GM19468 (cell line): ENCODE data around the gene CUL7.
A peak's percentile ranks its signal among the peaks of the same experiment; 100 is the strongest.

Experiments used
- ATAC-seq: cut with Tn5 transposase; IDR thresholded peaks from one replicate; pipeline ENCODE4 v1.9.1; 2021; ENCODE audit warnings: mild to moderate bottlenecking, moderate library complexity, moderate number of reproducible peaks; ENCODE audit not compliant: unreplicated experiment; ENCODE audit errors: extremely low read depth

CUL7 gene

DNA sequence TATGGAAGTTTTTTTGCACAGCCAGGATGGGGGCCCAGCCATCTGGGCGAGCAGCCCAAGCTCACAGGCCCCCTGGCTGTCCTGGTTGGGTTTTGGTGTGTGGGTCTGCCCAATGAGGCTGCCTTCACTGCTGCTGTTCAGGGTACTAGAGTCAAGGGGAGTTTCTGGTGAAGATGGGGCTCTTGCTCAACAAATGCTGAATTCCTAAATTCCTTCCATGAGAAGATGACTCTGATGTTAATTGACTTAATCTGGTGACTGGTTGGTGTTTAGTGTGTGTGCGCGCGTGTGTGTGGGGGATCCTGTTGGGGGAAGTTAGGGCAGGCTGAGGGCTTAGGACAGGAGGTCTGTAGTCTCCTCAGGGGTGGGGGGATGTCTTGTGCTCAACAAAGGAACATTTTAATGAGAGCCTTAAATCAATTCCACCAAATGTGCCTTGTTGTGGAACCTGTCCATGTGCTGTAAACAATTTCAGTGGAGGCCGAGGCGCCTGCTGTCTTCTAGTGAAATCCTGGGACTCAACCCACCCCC is 24.4 kb upstream of the CUL7 start:
- ATAC-seq: no peak

DNA sequence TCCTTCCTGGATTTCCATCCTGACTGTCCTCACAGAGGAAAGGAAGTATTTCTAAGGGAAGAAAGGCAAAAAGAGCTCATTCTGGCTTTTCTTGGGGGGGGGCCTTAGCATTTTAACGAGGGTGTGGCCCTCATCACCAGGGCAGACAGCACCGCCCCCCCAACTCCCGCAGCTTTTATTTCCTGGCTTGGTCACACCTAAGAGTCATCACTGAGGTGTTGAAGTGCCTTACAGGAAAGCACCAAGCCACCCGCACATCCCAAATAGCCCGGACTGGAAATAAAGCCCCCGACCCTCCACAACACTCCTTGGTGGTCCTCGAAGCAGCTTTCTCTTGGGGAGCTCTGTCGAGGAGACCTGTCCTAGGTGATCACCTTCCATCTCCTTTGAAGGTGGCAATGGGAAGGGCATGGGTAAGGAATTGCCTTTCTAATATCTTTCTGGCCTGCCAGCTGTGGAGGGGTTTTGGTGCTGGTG is 23.7 kb upstream of the CUL7 start:
- no peak for ATAC-seq

DNA sequence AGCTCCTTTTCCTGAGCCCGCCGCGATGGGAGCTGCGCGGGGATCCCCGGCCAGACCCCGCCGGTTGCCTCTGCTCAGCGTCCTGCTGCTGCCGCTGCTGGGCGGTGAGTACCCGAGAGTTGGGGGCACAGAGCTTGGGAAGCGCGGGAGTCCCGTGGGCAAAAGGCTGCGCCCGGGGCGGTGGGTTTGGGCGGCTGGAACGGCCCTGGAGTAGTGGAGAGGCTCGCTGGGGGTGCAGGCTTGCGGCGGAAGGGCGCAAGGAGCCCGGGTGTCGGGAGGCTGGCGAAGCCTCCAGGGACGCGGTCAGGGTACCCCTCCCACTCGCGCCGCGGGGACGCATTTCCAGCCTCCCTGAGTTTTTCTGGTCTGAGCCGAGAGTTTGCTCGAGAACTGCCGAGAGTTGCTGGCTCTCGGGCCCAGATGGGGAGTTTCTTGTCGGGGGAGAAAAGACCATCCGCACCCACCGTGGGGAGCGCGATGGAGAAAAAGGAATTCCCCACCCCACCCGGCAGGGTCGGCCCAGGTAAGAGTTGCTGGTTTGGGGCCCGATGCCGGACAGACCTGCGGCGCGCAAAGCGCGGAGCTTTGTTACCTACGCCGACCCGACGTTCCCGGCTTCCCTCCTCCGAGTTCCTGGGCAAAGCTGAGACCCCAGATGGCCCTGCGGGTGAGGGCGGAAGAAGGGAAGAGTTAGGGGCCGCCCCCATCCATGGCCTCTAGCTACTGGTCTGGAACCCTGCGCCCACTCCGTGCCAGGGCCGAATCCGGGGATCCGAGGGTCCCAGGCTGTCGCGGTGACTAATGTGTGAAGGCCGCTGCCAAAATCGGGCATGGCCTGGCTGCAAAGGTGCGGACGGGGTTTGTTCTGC is 23.0 kb upstream of the CUL7 start:
- ATAC-seq: no peak

DNA sequence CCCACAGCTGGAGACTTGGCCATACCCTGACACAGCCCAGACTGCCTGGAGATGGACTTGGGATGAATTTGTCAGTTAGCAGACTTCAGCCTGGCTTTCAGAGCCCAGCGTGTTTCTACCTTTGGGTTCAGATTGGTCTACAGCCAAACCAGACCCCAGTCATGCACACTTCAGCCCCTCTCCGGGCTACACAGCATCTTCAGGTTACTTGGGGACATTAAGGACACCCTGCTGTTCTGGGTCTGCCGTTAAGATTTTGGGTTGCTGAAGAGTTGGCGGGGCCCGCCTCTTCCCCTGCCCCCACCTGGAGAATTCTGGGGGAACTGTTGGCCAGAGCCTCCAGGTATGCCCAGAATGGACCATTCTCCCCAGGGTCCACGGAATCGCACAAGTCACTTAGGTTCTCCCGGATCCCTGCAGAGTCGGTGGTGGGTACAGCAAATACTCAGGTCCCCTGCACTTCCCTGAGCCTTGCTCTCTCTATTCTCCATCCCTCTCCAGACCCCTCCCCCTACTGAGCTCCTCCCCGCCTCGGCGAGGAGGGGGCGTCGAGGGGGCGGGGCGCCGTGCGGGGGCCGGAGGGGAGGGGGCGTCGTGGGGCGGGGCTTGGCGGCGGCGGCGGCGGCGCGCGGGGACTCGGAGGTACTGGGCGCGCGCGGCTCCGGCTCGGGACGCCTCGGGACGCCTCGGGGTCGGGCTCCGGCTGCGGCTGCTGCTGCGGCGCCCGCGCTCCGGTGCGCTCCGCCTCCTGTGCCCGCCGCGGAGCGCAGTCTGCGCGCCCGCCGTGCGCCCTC is 22.2 kb upstream of the CUL7 start, which contains the start of gene PTK7:
TSS of gene PTK7 (plus strand) at position 645 of the 794 bp plus-strand sequence. CDS start 175 bp downstream, outside the sequence.
- ATAC-seq: no peak

DNA sequence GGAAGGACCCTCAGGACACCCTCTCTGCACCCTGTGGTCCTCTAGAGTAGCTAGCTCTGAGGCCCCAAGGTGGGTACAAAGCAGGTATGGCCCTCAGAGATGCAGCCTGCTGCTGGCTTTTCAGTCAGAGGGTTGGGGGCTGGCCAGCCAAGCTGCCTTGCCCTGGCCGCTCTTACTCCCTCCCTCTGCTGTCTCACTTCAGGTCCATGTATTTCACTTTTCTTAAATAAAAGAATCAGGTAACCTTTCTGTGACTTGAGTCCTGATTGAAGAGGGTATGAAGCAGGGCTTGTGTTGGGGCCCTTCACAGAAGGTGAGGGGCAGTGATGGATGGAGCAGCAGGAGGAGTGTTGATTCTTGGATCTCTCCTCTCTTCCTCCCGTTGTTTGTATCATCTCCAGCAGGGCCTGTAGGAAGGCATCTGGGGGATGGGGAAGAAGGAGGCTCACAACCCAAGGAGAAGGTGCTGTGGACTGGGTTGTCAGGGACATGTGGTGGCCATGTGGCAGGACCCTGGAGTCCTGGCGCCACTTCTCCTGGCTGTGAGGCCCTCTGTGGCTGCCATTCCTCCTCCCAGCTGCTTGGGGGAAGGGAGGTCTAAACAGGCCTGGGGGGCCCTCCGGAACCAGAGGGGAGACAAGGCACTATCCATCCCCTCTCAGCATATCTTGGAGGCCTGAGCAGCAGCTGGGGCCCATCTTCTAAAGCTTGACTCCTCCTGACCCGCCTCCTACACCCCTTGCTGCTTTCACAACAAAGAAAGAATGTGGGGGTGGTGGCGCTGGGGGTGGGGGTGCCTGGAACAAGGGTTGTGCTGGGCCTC is 21.4 kb upstream of the CUL7 start:
- no peak for ATAC-seq

DNA sequence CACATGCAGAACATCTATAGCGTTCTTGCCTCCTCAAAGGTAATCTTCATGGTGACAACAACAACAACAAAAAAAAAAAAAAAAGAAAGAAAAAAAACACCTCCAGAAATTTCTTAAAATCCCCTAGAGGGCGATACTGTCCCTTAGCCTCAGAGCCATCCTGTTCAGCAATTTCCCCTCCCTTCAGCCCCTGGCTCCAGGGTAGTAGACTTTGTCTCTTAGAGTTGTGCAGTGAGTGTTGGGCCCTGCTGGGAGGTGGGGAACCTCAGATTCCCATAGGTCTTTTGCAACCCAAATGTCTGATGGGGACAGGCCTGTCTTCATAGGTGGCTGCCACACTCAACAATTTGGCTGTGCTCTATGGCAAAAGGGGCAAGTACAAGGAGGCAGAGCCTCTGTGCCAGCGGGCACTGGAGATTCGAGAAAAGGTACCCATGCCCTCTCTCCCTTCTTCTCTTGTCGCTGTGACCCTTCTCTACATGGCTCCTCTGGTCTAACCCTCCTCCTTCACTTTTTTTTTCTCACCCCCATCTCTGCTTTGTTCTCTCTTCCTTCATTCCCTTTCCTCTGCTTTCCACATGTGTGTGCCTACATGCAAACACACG is 16.5 kb upstream of the CUL7 start:
- no peak for ATAC-seq

DNA sequence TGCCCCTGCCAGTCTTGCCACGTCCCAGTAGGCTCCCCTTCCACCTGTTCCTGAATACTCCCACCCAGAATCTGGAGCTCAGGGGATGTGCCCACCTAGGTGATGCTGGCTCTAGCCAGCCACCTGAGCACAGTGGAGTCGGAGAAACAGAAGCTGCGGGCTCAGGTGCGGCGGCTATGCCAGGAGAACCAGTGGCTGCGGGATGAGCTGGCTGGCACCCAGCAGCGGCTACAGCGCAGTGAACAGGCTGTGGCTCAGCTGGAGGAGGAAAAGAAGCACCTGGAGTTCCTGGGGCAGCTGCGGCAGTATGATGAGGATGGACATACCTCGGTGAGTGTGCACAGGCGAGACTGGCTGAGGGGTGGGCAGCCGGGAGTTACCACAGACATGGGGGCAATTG is 9.2 kb upstream of the CUL7 start:
- ATAC-seq: no peak

DNA sequence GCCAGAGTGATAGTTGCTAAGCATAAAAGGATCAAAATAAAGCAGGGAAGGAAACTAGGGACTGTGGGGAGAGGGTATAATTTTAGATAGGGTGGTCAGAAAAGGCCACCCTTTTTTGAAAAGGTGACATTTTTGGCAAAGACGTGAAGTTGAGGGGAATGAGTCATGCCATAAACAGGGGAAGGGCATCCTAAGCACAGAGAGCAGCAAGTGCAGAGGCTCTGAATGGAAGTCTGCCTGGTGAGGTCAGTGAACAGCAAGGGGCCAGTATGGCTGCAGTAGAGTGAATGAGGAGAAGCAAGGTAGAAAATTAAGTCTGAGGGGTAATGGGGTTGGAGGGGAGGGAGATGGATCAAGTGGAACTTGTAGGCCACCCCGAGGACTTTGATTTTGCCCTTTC is 8.2 kb upstream of the CUL7 start:
- no peak for ATAC-seq

DNA sequence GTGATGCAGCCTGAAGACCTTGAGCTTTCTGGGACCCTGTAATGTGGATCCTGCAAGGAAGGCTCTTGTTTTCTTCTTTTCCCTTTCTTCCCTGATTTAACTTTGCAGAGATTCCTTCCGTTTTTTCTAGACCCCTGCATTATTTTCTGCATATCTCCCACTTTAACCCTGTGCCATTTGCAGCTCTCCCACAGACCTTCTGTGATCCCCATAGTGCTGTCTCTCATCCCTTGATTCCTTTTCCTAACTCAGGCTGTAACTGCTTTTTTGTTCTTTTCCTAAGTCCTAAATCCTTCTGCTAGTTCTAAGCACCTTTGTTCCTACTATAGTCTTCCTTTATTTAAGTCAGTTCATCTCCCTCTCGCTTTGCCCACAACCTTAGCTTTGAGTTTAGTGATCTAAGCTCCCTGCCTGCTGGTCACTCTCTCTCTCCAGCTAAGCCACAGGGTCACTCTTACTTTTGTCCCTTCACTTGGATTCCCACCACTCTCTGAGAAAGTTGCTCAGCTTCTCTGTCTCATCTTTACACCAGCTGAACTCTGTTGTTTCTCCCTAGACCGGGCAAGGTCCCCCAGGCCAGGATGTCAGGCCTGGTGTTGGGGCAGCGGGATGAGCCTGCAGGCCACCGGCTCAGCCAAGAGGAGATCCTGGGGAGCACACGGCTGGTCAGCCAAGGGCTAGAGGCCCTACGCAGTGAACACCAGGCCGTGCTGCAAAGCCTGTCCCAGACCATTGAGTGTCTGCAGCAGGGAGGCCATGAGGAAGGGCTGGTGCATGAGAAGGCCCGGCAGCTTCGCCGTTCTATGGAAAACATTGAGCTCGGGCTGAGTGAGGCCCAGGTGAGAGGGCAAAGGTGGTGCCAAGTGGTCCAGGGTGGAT is 7.3 kb upstream of the CUL7 start:
- no peak for ATAC-seq

DNA sequence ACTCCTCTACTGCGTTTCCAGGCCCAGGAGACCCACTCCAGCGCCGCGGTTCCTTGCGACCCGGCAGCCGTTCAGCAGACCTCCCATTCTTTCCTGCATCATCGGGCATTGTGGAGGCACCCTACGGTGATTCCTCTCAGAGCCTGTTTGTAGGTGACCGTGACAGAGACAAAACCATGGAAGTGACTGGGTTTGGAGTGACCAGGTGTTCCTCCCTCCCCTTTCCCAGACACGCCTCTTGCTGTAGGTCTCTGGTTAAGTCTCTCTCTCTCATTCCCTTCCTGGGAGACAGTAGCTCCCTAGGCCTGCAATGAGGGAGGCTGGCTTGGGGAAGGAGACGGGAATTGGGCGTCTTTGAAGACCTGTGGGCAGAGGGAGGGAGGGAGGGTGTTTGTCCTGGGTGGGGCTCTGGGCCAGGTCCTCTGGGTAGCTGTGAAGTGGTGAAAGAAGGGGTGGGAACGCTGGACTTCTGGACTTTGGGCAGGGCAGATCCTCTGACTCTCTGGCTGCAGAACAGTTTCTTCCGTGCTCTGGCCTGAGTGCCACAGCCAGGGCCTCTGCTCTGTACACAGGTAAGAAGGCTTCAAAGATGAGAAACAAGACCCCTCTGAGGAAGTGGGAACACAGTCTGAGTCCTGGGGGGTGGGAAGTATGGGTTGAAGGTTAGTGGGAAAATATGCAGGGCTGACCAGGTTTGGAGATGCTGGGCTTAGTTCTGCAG is 6.5 kb upstream of the CUL7 start:
- ATAC-seq: no peak

DNA sequence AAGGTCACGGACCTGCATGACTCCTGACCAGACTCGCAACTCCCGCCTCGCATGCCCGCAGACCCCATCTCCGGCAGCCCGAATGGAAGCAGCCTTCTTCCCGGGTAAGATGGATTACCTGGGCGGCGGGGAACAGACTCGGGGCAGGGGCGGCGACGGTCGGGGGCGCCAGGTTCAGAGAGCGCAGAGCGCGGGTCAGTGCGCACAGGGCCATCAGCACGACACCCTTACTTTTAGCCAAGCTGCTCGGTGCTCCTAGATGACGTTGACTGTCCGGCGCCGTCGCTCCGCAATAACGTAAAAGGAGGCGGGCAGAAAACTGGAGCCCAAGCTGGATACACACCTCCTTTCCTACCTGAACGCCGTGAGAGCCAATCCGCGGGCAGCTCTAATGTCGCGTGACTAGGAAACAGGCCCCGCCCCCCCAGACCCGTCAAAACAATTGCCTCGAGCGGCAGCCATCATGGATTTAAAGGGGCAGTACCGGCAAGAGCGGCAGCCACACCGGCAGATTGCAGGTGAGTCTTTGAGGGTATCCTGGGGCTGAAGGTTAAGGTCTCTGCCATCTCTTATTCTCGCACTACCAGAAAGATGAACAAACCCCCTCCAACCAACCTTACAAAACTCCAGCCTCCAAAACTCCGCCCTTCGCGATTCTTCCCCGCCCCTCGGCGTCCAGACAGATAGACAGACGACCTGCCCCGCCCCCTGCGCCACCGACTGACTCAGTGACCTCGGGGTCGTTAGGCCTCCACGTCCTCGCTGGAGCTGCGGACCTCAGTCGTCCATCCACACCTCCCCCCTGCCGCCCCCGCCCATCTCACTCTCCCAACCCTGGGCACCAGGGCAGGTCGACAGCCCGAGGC is 5.8 kb upstream of the CUL7 start, which contains the start of the genes KLC4 and MRPL2:
TSS of gene KLC4 (plus strand) at position 464 of the 866 bp plus-strand sequence. CDS start 1,705 bp downstream, outside the sequence.
TSS of gene MRPL2 (minus strand) at position 267 of the 866 bp plus-strand sequence. CDS start at position 214, 53 bp downstream.
- peak; percentile 85 for ATAC-seq

DNA sequence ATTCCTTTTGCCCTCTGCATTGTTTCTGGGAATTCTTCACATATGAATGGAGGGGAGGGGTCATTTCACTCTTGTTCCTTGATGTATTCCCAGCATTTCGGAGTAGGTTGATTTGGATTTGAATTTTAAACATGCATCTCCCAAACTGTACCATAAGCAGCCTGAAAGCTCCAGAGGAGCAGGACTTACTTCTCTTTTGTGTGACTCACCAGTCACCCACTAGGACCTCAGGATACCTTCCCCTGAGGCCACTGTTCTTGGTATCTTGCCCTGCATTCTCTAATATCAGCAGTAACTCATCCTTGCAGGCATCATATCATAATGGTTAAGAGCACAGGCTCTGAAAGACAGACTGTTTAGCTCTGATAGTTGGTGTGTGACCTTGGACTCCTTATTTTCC is 4.9 kb upstream of the CUL7 start:
- no peak for ATAC-seq

DNA sequence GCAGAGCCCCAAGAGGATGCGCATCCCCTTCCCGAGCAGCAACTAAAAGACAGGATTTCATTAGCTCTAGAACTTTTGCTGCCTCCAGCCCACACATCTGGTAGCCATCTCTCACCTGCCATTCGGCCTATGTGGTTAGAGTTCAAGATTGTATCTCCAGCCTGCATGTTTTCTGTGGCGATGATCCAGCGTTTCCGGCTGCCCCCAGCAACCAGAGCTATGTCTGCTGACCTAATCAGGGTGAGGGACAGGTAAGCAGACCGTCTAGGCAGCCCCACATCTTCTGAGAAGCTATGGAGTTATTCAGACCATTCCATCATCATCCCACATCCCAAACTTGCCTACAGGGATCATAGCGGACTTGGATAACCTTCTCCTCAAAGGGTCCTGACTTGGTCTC is 2.3 kb upstream of the CUL7 start:
- ATAC-seq: no peak

DNA sequence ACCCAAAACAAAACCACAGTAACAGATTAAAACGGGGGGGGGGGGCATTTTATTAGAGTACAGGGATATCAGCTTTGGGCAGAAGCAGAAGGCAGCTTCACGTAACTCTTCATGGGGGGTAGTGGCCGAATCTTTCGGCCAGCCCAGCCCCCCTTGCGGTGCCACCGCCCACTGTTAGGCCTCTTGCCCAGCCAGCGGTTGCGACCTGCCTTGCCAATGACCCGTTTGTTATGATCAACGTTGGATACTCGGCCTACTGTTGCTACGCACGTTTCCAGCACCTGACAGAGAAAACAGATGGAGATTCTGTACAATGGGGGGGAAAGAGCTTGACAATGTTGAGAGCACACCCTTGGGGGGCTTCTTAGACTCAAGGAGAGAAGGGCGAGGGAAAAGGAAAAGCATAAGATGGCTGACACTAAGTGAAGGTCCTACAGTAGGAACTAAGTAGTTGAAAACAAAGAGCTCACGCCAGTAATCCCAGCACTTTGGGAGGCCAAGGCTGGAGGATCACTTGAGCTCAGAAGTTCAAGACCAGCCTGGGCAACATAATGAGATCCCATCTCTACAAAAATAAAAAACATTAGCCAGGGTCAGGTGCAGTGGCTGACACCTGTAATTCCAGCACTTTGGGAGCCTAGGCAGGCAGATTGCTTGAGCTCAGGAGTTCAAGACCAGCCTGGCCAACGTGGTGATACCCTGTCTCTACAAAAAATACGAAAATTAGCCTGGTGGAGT is 724 bp upstream of the CUL7 start:
- no peak for ATAC-seq

DNA sequence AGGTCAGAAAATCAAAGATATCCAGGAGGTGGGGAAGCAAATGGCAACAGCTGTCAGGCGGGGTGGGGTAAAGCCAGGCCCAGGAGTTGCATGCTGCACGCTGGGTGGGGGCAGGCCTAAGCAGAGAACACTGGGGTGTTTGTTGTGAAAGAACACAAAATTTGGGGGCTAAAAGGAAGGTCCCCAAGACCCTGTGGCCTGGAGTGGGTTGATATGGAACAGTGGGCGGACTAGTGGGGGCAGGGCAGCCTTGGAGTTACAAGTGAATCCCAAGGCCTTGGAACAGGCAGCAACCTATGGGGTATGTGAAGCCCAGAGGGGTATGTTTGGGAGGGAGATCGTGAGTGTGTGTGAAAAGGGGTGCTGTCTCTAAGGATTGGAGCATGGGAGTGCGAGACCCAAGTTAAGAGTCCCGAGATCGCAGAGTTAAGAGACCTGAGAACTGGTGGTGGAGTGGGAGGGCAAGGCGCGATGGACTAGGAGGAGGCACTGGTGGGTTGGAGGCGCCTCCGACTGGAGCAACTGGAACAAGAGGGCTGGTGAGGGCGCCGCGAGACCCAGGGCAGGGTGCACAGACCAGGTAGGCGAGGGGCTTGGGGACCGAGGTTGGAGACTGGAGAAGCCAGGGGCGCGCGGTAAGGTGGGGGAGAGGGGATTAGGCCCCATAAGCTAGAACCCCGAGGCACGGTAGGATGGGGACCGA is 658 bp downstream of the CUL7 start:
- ATAC-seq: no peak
